Skin epidermis (tissue), 12 donors: ENCODE data around the gene DUSP15.
A peak's percentile ranks its signal among the peaks of the same experiment; 100 is the strongest.
"Not testable (repeated sequence)": the region's sequence is repeated elsewhere in the genome, so short reads cannot be mapped to it uniquely, and the experiment has no call there.

Experiments
- H3K27ac ChIP-seq, 21 experiments: fragments of 200-600 bp; sonication (generic) in 11 of 21; one replicate each; pipeline ENCODE4 v1.5.0; 2020; ENCODE audit warnings: mild to moderate bottlenecking in 3 of 21, inconsistent platforms in 2 of 21, moderate library complexity in 2 of 21
- H3K4me3 ChIP-seq, 7 experiments: fragments of 200-600 bp; sonication (generic) in 2 of 7; one replicate each; pipeline ENCODE4 v1.5.0; 2020; ENCODE audit warnings: inconsistent platforms in 2 of 7, mild to moderate bottlenecking in 2 of 7, moderate library complexity in 1 of 7

DUSP15 gene, protein sequence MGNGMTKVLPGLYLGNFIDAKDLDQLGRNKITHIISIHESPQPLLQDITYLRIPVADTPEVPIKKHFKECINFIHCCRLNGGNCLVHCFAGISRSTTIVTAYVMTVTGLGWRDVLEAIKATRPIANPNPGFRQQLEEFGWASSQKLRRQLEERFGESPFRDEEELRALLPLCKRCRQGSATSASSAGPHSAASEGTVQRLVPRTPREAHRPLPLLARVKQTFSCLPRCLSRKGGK

DNA sequence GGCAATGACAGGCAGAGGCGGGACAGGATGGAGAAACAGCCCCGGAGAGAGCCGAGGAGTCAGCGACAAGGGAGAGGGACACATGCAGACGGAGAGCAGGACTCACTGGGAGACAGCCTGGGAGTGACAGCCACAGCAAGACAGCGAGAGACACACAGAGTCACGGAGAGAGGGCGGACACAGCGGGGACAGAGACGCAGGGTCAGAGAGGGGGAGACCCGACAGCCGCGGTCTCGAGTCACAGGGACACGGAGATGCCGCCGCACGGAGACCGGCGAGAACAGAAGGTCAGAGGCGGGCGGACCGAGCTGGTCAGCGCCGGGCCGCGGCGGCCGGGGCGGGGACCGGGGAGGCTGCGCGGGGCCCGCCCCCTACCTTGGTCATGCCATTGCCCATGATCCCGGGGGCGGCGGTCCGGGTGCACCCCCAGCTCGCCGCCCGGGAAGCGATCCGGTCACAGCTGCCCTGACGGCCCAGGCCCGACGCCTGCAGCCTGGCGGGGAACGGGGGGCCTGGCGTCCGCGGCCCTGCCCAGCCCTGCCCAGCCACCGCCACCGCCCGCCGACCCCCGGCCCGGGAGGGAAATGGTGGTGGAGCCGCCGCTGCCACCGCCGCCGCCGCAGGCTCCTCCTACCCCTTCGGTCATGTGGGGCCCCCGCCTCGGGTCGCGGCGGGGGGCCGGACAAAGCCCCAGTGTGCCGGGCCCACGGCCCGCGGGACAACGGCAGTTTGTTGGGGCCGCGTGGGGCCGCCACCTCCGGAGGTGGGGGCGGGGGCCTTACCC is at the start of gene DUSP15, which contains the start of gene TTLL9:
Gene DUSP15, minus strand, starts transcription at position 586 of the 784 bp plus-strand sequence. Its CDS starts 190 bp downstream, at position 396.
Gene TTLL9, plus strand, starts transcription at position 693 of the 784 bp plus-strand sequence. CDS start 493 bp downstream, outside the sequence.
- Histone ChIP-seq H3K27ac (peak within 1 kb of the TSS in 13 of 21 experiments; percentile 23 to 85 (median 54)), H3K4me3 (peak within 1 kb of the TSS; percentile 35 to 60 (median 48))

GRCh38 chr20:31919410-31920155 is 49.3 kb upstream of the DUSP15 start:
- Histone ChIP-seq H3K4me3 (no peak overlapping the region), H3K27ac (no peak overlapping the region)

GRCh38 chr20:31918466-31919105 is 48.3 kb upstream of the DUSP15 start:
- Histone ChIP-seq H3K27ac (no peak overlapping the region), H3K4me3 (no peak overlapping the region)

DNA sequence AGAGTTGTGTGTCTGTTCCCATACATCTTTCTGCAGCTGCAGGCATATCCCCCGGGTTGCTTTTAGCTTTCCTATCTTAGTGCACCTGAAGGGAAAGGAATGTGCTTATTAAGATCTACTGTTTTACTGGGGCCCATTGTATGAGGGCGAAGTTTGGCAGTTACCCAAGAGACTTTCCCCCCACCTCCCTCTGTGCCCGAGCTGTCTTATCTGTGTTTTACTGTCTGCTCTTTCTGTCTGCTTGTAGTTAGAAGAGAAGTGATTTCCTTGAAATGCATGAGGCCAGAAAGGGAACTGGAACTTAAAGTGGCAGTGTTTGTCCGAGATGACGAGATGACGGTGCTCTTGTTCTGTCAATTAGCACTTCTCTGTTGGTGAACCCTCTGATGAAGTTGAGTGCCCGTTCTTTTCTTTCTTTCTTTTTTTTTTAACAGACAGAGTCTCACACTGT is 47.7 kb upstream of the DUSP15 start:
- not testable (repeated sequence) for H3K27ac ChIP-seq, H3K4me3 ChIP-seq

- Histone ChIP-seq H3K27ac (no peak overlapping the region), H3K4me3 (no peak overlapping the region)
These were observed 46.4 kb upstream of the DUSP15 start for GRCh38 chr20:31916708-31917107.

DNA sequence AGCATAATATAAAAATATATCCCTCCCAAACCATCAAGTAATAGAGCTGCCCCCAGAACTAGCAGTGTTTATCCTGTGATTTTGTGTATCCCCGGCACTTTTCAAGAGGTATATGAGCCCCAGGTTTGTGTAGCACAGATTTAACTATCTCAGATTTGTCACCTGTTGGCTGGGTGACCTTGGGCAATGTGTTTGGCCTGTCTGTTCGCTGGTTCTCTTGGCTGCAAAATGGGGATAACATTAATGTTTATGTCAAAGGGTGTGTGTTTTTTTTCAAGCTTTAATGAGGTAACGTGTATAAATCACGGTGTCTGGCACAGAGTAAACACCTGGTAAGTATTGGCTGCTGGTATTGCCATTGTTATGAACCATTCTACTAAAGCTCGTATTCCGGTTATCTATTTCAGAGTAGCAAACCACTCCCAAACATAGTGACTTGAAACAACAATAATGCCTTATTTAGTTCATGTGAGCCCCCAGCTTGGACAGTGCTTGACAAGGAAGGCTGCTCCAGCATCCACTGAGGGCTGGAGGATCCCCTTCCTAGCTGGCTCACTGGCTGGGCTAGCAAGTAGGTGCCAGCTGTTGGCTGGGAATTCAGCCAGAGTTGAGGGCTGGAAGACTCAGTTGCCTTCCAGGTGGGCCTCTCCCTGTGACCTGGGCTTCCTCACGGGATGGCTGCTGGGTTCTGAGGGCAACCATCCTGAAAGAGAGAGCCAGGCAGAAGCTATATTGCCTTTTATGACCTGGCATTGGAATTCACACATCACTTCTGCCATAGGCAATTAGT is 45.4 kb upstream of the DUSP15 start:
- H3K27ac ChIP-seq, result no peak overlapping the region
- H3K4me3 ChIP-seq, result no peak overlapping the region

- Histone ChIP-seq H3K4me3 (no peak overlapping the region), H3K27ac (no peak overlapping the region)
These were observed 43.8 kb upstream of the DUSP15 start for GRCh38 chr20:31914170-31914569.

GRCh38 chr20:31913431-31914157 is 43.3 kb upstream of the DUSP15 start:
- no peak overlapping the region for H3K4me3 ChIP-seq

DNA sequence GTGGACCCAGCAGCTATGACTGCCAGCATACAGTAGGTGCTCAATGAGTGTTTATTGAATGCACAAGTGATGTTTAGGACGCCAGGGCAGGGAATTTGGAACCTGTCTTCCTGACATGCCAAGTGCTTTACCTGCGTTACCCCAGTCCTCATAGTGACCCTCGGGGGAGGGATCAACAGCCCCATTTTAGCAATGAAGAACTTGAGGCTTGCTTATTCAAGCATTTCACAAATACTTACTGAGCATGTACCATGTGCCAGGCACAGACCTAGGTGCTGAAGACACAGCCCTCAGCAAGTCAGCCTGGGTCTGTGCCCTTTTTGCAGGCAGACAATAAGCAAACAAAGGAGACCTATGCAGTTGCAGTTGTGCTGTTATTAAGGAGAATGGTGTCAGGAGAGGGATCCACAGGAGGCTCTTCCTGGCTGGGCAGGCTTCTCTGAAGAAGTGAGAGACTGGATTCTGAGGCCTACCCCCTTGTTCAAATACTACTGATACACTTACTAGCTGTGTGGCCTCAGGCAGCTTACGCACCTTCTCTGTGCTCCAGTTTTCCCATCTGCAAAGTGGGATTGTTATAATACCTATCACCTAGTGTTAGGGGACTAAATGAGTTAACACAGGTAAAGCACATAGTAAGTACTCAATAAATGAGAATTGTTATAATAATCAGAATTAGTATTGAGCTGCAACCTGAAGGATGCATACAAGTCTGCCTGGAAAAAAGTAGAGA is 39.9 kb upstream of the DUSP15 start:
- H3K27ac ChIP-seq, result no peak overlapping the region

More at GRCh38 chr20:31913431-31914157, 43.3 kb upstream of the DUSP15 start:
- peak overlapping the region in 1 of 21 experiments; percentile 30 for H3K27ac ChIP-seq

DNA sequence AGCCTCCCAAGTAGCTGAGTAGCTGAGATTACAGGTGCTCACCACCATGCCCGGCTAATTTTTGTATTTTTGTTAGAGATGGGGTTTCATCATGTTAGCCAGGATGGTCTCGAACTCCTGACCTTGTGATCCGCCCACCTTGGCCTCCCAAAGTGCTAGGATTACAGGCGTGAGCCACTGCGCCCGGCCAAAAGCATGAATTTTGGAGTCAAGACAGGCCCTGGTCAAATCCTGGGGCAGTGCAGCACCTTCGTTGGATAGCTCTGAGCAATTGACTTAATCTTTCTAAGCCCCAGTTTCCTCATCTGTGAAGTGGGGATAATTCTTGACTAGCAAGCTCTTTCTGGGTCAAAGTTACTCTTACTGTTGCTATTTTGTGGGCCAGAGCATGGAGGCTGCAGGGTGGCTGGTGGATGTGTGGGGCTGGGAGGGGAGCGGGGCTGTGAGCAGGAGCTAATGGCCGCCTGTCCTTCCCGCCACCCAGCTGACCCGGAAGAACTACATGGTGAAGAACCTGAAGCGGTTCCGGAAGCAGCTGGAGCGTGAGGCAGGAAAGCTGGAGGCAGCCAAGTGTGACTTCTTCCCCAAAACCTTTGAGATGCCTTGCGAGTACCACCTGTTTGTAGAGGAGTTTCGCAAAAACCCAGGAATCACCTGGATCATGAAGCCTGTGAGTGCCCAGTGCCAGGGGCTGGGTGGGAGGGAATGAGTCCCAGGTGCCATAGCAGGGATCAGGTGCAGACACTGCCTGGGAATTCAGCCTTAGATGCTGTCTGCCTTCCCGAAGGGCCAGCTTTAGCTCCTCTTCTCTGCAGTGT is 39.1 kb upstream of the DUSP15 start:
- Histone ChIP-seq H3K4me3 (no peak overlapping the region), H3K27ac (no peak overlapping the region)

More for the DNA sequence above, 39.9 kb upstream of the DUSP15 start:
- no peak overlapping the region for H3K4me3 ChIP-seq

- no peak overlapping the region for H3K27ac ChIP-seq
- no peak overlapping the region for H3K4me3 ChIP-seq
These were observed 38.1 kb upstream of the DUSP15 start for GRCh38 chr20:31908424-31908823.

GRCh38 chr20:31908016-31908415 is 37.7 kb upstream of the DUSP15 start:
- no peak overlapping the region for H3K27ac ChIP-seq

GRCh38 chr20:31907046-31907445 is 36.7 kb upstream of the DUSP15 start:
- H3K27ac ChIP-seq, result no peak overlapping the region
- H3K4me3 ChIP-seq, result no peak overlapping the region

More at GRCh38 chr20:31908016-31908415, 37.7 kb upstream of the DUSP15 start:
- no peak overlapping the region for H3K4me3 ChIP-seq

DNA sequence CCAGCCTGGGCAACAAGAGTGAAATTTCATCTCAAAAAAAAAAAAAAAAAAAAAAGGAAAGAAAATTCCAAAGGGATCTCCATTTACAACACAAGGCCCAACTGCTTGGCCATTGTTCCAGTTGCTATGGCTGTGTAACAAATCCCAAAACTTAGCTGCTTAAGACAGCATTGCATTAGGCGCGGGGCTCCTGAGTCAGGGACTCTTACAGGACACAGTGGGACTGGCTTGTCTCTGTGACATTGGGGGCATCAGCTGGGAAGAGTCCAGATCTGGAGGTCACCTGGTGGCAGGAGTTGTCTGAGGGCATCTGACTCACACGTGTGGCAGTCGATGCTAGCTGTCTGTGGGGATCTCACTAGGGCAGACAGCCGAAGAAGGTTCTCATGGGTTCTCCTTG is 35.7 kb upstream of the DUSP15 start:
- Histone ChIP-seq H3K27ac (no peak overlapping the region), H3K4me3 (no peak overlapping the region)

DNA sequence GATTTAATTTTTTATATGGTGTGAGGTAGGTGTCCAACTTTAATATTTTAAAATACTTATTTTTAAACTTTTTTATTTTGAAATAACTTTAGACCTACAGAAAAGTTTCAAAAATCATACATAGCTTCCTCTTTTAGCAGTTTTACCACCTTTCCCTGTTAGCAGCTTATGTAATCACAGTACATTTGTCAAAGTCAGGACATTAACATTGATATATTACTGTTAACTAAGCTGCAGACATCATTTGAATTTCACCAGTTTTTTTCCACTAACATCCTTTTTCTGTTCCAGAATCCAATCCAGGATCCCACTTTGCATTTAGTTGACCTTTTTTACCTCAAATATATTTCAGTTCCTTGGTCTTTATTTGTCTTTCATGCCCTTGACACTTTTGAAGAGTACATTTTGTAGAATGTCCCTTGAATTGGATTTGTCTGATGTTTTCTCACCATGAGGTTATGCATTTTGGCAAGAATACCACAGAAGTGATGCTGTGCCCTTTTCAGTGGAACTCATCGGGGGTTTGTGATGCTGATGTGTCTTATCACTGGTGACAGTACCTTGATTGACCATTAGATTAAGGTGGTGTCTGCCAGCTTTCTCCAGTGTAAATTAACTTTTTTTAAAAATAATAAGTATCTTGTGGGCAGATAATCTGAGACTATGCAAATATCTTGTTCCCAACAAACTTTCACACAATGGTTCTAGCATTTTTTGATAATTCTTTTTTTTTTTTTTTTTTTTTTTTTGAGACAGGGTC is 33.5 kb upstream of the DUSP15 start:
- Histone ChIP-seq H3K27ac (no peak overlapping the region), H3K4me3 (no peak overlapping the region)

DNA sequence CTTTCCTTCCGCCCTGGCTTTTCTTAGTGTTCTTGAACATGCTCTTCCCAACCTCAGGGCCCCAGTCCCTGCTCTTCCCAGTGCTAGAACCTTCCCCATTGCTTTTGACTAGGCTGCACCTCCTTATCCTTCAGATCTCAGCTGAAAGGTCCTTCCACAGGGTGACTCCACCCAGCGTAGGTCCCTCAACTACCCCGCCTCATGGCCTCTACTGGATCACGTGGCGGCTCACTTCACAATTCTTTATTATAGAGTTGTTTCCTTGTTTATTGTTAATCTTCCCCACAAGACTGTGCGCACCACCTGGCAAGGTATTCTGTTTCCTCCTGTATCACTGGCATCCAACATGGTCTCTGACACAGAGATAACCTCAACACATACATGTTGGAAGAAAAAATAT is 31.3 kb upstream of the DUSP15 start:
- Histone ChIP-seq H3K4me3 (no peak overlapping the region), H3K27ac (no peak overlapping the region)
